Astrocyte of the cerebellum (primary cell): ENCODE measurements around the gene COQ3.

Source experiments
- DNase-seq: peaks from one replicate; pipeline ENCODE4 v3.0.0-alpha.2; 2011; ENCODE audit warnings: low read depth
- H3K4me3 ChIP-seq: 2 replicates; pipeline ENCODE4 v1.5.1; 2011; ENCODE audit warnings: mild to moderate bottlenecking, low read depth, low read length, moderate library complexity
- CTCF ChIP-seq: IDR thresholded peaks from 2 replicates; pipeline ENCODE4 v1.5.1; 2012; ENCODE audit warnings: low read length, low read depth, moderate library complexity, mild to moderate bottlenecking; ENCODE audit errors: missing control alignments
- in situ Hi-C: cut with HindIII; loops from 2 replicates; pipeline ENCODE4 v1.10.0; 2017; ENCODE audit warnings: low sequenced_read_pairs

The COQ3 gene

GRCh38 chr6:99393698-99394531 is at the start of gene COQ3:
Gene COQ3, minus strand, starts transcription at chr6:99394195. Its CDS starts 16 bp downstream, at chr6:99394179.
- peak within 1 kb of the TSS; percentile 74 for H3K4me3 ChIP-seq
- no peak for TF ChIP-seq CTCF
- in situ Hi-C loops: no loop called here
- peak; percentile 51 for DNase-seq

DNA sequence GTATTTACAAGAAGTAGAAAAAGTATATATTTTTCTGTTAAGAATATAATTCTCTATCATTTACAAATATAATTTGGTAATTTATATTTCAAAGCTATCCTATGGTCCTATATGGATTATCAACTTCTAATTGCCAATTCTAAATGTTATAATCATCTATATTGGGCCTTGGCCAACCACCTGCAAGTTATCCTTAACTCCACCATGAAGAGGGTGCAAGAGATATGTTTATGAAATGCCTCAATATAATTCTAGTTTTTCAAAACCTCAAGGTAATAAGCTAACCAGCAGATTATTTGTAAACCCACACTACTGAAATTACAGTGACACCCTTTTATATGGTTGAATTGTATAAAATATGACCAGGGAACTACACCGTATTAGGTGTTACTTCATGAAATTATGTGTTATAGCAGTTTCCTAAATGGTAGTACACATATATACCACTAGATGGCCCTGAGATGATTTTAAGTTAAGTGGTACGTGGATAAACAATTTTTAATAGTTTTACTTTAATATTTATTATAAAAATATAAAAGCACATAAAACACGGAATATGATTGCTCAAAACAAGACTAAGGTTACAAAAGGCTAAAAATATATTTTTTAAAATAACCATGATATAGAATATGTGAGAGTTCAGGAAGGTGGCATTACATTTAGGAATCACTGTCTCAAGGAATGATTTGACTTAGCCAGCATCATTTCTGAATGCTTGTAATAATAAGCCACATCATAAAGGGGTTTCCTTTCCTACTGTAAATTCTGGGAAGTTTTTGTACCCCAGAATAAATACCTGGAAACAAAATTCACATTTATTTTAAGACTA is 40.9 kb upstream of the COQ3 start:
- no peak overlapping the region for H3K4me3 ChIP-seq
- in situ Hi-C loops: no loop called here
- TF ChIP-seq CTCF: peak; percentile 30
- peak; percentile 16 for DNase-seq

DNA sequence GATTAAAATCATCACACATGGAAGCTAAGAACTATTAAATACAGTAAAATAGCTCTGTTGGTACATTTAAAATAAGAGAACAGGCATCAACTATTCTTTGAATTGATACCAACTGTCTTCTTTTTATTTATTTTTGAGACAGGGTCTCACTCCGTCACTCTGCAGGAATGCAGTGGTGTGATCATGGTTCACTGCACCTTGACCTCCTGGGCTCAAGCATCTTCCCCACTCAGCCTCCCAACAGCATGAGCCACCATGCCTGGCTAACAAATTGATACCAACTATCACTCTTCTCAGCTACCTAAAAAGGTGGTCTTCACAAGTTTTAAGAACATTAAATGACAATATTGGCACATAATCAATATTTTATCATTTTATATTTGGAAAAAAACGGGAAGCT is 38.9 kb upstream of the COQ3 start:
- H3K4me3 ChIP-seq: no peak overlapping the region
- DNase-seq: no peak
- in situ Hi-C loops: no loop called here
- no peak for TF ChIP-seq CTCF

GRCh38 chr6:99431901-99432300 is 37.9 kb upstream of the COQ3 start:
- in situ Hi-C loops: no loop called here
- no peak for TF ChIP-seq CTCF
- DNase-seq: no peak
- H3K4me3 ChIP-seq: no peak overlapping the region

DNA sequence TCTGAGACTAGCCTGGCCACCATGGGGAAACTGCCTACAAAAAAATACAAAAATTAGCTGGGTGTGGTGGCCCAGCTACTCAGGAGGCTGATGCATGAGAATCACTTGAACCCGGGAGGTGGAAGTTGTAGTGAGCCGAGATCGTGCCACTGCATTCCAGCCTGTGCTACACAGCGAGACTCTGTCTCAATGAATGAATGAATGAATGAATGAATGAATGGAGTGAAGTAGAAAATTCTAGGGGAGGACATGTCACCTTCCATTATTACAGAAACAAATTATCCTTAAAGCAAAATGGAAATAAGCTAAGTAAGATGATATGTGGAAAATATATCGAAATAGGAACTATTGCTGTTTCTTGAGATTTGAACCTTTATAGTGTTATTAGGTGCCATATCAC is 34.0 kb upstream of the COQ3 start:
- no peak for DNase-seq
- no peak for TF ChIP-seq CTCF

GRCh38 chr6:99426451-99426757 is 32.4 kb upstream of the COQ3 start:
- TF ChIP-seq CTCF: no peak

More for the DNA sequence above, 34.0 kb upstream of the COQ3 start:
- in situ Hi-C loops: no loop called here
- H3K4me3 ChIP-seq: no peak overlapping the region

More at GRCh38 chr6:99426451-99426757, 32.4 kb upstream of the COQ3 start:
- in situ Hi-C loops: no loop called here
- H3K4me3 ChIP-seq: peak overlapping the region; percentile 94
- DNase-seq: no peak
